ENCODE data around the gene NXPE4. TPM values are rescaled to one million over a fixed set of nuclear protein-coding genes. Genes with fewer than 3 reads are reported as not detected.

Gene NXPE4
- total and polyA plus RNA-seq, 2 of the 8 experiments (the other 6 are each of a cell fraction or from before 2014, with no cell fraction given), result not detected

GRCh38 chr11:114614127-114614720 is 18.6 kb upstream of the NXPE4 start:
- Histone ChIP-seq H4K5ac (ENCODE audit: insufficient read length, low read depth, low read length) (no peak overlapping the region), H3K4me2 (ENCODE audit: insufficient read depth in 1 of 2, low read depth in 2 of 2, low read length in 2 of 2) (no peak overlapping the region), H3K36me3 (ENCODE audit: control insufficient read depth in 2 of 4, insufficient read depth in 4 of 4, low read length in 3 of 4) (no peaks in the 10 kb centered on the region), H3K4me1 (replicated peaks in 1 of 4; ENCODE audit: control insufficient read depth in 3 of 4, insufficient read depth in 4 of 4, low read length in 3 of 4) (no peaks in the 10 kb centered on the region), H3K18ac (ENCODE audit: extremely low read depth, low read length) (no peak overlapping the region), H4K20me1 (replicated peaks in 1 of 2; ENCODE audit: control insufficient read depth in 1 of 2, insufficient read depth in 2 of 2, low read length in 2 of 2) (no peaks in the 10 kb centered on the region), H2BK120ac (replicated peaks; ENCODE audit: low read depth, low read length) (no peak overlapping the region), H4K8ac (ENCODE audit: extremely low read depth, insufficient read depth, low read length) (no peak overlapping the region), H2BK5ac (ENCODE audit: low read depth, low read length) (no peak overlapping the region), H3K27ac (ENCODE audit: low read depth, low read length) (no peak overlapping the region), H3K4ac (replicated peaks; ENCODE audit: insufficient read length, low read depth, low read length) (no peak overlapping the region), H4K91ac (replicated peaks; ENCODE audit: insufficient read length, low read length) (no peak overlapping the region), H2BK15ac (ENCODE audit: low read length) (no peak overlapping the region), H3K9ac (replicated peaks in 1 of 4; ENCODE audit: extremely low read depth in 1 of 4, low read depth in 3 of 4, low read length in 3 of 4) (no peak overlapping the region), H3K23ac (ENCODE audit: insufficient read length) (no peak overlapping the region), H3K79me2 (ENCODE audit: control insufficient read depth in 1 of 2, insufficient read depth in 2 of 2, low read length in 2 of 2) (no peaks in the 10 kb centered on the region), H2AK5ac (ENCODE audit: low read depth, low read length) (no peak overlapping the region), H3K27me3 (replicated peaks in 1 of 4; ENCODE audit: control insufficient read depth in 3 of 4, extremely low read depth in 1 of 4, insufficient read depth in 3 of 4, low read length in 3 of 4) (no peaks in the 10 kb centered on the region), H2BK20ac (ENCODE audit: low read length) (no peak overlapping the region), H3K56ac (replicated peaks; ENCODE audit: insufficient read length, low read depth, low read length) (no peak overlapping the region), H2AFZ (ENCODE audit: low read length) (no peak overlapping the region), H2BK12ac (ENCODE audit: low read depth, low read length) (no peak overlapping the region), H3K79me1 (ENCODE audit: low read depth, low read length) (no peaks in the 10 kb centered on the region), H3K9me3 (ENCODE audit: insufficient read depth in 2 of 2, low read depth in 1 of 2, low read length in 1 of 2) (peaks cover 23 to 75% of the 10 kb centered on the region in 2 experiments; a peak in 3 of 4 replicates), H3K14ac (ENCODE audit: insufficient read length) (no peak overlapping the region), H3K23me2 (ENCODE audit: low read depth, low read length) (no peaks in the 10 kb centered on the region), H3K4me3 (ENCODE audit: extremely low read depth in 1 of 4, insufficient read depth in 2 of 4, low read depth in 3 of 4, low read length in 4 of 4) (no peak overlapping the region)
- ChIA-PET CTCF (ENCODE audit: partially characterized antibody) (no interaction called here), POLR2A (ENCODE audit: partially characterized antibody) (no interaction called here)
- DNase-seq (ENCODE audit: low read depth in 1 of 2, low spot score in 2 of 2), result no peak
- FAIRE-seq, result no peak
- 86% methylated on average over 11 of the region's 11 CpGs; no CpG with 5 or more reads in 1 of the 2 experiments for WGBS, 2 experiments (ENCODE audit: extremely low coverage in 1 of 2, insufficient coverage in 1 of 2, insufficient read length in 1 of 2, insufficient replicate concordance in 2 of 2, low coverage in 1 of 2, low lambda C conversion rate in 2 of 2, missing lambda C conversion rate in 1 of 2)
- TF ChIP-seq JUN (IDR thresholded peaks at IDR 0.05; ENCODE audit: low read depth, low read length) (no peak), EZH2 (IDR thresholded peaks at IDR 0.05; ENCODE audit: low read depth, low read length, severe bottlenecking) (no peak), SUZ12 (IDR thresholded peaks at IDR 0.05; ENCODE audit: low read length) (no peak), ATF3 (IDR thresholded peaks at IDR 0.05; ENCODE audit: insufficient read depth, low read depth, low read length) (no peak), CEBPB (IDR thresholded peaks at IDR 0.05; ENCODE audit: low read depth, low read length) (no peak), BCL11A (IDR thresholded peaks at IDR 0.05; ENCODE audit: low read depth in 2 of 2, low read length in 2 of 2) (no peak), CBX5 (IDR thresholded peaks at IDR 0.05; ENCODE audit: low read depth, low read length) (no peak), E2F6 (IDR thresholded peaks at IDR 0.05) (no peak)

Data from H1 (cell line).